T-helper 2 cell treated with Interferon-gamma antibody and Interleukin-4, amounts not matched to agents 5 μg/mL and 100 μg/mL, for 36 hours (primary cell): Measurements from ENCODE around the gene RRAGD.

Experiments
- DNase-seq: peaks from one replicate; pipeline ENCODE4 v3.0.0; 2021; ENCODE audit warnings: low spot score
- H3K27ac Mint-ChIP-seq: one replicate; pipeline ENCODE4 v1.8.0; 2021; ENCODE audit warnings: mild to moderate bottlenecking, mixed read lengths
- H3K27me3 Mint-ChIP-seq: one replicate; pipeline ENCODE4 v1.8.0; 2021; ENCODE audit warnings: low read depth, mixed read lengths
- H3K36me3 Mint-ChIP-seq: one replicate; pipeline ENCODE4 v1.8.0; 2021; ENCODE audit warnings: low read depth, mixed read lengths
- H3K4me1 Mint-ChIP-seq: one replicate; pipeline ENCODE4 v1.8.0; 2021; ENCODE audit warnings: low read depth, mixed read lengths
- H3K4me3 Mint-ChIP-seq: one replicate; pipeline ENCODE4 v1.8.0; 2022; ENCODE audit warnings: mild to moderate bottlenecking, moderate library complexity, mixed read lengths
- H3K9me3 Mint-ChIP-seq: one replicate; pipeline ENCODE4 v1.8.0; 2021; ENCODE audit warnings: mixed read lengths

RRAGD gene

DNA sequence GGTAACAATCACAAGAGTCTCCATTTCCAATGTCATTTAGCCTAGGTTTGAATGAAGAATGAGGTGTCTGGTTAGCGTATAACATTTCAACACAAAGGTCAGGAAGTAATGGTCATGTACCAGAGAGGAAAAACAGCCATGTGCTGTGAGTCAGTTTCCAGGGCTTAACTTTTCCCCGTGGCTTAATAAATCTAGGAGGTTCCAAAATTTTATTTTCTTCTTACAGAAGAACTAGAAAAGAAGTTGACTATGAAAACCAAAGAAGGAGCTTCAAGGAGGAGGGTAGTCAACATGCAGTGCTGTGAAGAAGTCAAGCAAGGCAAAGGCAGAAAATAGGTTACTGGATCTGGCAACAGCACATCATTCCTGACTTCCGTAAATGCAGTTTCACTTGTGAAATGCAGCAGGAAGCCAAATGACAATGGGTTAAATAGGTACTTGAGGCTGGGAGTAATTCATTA is 88.5 kb downstream of the RRAGD start:
- H3K27me3 Mint-ChIP-seq, result no peaks in the 10 kb centered on the region
- no peaks in the 10 kb centered on the region for H3K4me1 Mint-ChIP-seq
- H3K9me3 Mint-ChIP-seq, result no peaks in the 10 kb centered on the region
- no peak overlapping the region for H3K27ac Mint-ChIP-seq
- no peak overlapping the region for H3K4me3 Mint-ChIP-seq
- DNase-seq, result no peak
- peaks cover 26% of the 10 kb centered on the region for H3K36me3 Mint-ChIP-seq

DNA sequence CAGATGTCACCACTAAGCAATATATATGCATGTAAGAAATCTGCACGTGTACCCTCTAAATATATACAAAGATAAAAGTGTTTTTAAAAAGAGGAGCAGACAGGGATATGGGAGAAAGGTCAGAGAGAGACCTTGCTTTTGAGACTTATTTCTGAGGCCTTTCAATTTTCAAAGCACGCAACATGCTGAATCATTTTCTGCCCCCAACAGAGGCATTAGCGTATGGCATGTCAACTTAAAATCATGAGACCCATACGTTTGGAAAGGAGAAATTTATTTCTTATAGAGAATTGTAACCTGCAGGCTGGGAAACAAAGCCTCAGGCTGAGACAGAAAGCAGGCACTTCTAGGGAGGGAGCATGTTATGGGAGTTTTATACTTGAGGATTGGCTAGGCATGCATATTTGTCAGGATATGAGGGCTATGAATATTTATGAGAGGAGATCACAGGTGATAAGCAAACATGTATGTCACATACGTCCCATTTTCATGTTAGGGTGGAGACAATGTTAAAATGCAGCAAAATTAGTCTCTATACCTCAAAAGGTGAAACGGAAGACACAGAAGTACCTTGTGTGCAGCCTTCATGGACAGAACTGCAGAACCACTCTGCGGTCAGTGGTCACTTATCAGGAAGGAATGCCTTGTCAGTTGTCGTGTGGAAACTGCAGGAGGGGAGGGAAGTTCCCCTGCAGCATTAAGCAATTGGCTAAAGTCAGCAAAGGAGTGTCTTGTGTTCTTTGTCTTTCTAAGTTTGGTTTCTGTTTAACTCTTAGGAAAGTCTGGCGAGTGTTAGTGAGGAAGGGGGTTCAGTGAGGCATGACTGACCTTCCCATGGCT is 90.7 kb downstream of the RRAGD start:
- Mint-ChIP-seq H3K4me3 (no peak overlapping the region), H3K36me3 (peaks cover 19% of the 10 kb centered on the region), H3K4me1 (no peaks in the 10 kb centered on the region), H3K9me3 (no peaks in the 10 kb centered on the region), H3K27ac (no peak overlapping the region), H3K27me3 (no peaks in the 10 kb centered on the region)
- DNase-seq, result no peak

DNA sequence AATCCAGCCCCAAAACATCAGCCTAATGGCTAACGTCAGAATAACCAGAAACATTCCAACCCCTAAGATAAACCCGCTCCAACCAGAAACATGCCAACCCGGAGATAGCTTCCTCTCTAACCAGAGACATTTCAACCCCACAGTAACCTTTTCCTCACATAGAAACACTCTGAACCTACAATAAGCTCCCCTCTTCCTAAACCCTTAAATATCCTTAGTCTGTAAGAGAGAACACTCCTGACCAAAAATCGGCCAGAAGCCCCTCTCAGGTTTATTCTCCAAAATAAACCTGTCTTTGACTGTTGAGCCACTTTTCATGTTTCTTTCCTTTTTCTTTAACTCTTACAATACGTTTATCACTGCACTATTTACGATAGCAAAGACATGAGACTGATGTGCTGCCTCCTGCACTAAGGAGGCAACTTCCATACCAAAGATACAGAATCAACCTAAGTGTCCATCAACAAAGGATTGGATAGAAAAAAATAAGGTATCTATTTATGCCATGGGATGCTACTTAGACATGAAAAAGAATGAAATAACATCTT is 92.0 kb downstream of the RRAGD start:
- Mint-ChIP-seq H3K9me3 (no peaks in the 10 kb centered on the region), H3K36me3 (peaks cover 16% of the 10 kb centered on the region), H3K27me3 (no peaks in the 10 kb centered on the region), H3K27ac (no peak overlapping the region), H3K4me3 (no peak overlapping the region), H3K4me1 (no peaks in the 10 kb centered on the region)
- no peak for DNase-seq

DNA sequence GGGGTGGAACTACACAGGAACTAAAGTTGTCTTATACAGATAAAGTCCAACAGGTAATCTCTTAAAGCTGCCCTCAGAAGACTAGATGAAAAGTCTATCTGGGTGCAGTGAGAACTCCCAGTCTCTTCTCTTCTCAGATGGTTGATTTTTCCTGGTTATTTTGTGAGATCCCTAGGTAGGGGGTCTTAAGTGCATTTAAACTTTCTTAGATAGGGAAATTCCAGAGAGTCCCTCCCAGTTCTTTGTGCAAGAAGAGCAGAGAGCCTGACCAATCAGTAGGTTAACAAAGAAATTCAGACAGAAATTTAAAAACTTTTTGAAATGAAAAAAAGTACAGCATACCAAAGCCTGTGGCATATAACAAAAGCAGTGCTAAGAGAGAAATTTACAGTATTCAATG is 95.0 kb downstream of the RRAGD start:
- DNase-seq, result no peak
- H3K4me3 Mint-ChIP-seq, result no peak overlapping the region
- H3K27me3 Mint-ChIP-seq, result no peaks in the 10 kb centered on the region
- H3K36me3 Mint-ChIP-seq, result peaks cover 9% of the 10 kb centered on the region
- H3K27ac Mint-ChIP-seq, result no peak overlapping the region
- H3K4me1 Mint-ChIP-seq, result no peaks in the 10 kb centered on the region
- no peaks in the 10 kb centered on the region for H3K9me3 Mint-ChIP-seq

DNA sequence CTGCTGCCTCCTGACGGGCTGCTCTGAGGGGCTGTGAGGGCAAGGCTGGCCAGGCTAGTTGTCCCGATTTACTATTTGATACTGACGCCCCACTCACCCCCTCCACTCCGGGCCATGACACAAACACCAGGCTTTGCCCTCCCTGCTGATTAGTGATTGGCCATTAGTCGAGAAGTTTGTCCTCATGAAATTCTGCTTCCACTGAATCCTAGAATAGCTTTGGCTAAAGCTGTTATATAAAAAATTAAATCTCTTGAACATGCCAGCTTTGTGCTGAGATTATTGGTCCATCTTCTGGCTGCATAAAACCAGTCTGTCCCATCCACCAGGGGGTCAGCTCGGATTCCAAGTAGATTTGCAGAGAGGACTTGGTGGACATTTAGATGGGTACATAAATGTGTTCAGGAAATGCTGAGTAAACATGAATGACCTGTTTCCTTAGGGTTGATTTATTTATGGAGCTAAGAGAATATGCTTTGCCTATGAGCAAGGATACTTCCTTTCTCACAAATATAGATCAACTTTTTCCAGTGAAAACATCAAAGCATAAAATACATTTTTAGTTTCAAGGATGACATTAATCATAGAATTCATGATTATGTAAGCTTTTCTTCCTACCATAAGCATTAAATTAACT is 96.7 kb downstream of the RRAGD start, which contains the start of gene GABRR2:
Gene GABRR2 (minus strand): TSS at position 51 of the 637 bp plus-strand sequence. CDS start 134 bp downstream, outside the sequence.
- Mint-ChIP-seq H3K27me3 (no peaks in the 10 kb centered on the region), H3K4me3 (no peak within 1 kb of the TSS), H3K27ac (no peak within 1 kb of the TSS), H3K36me3 (peaks cover 2% of the 10 kb centered on the region), H3K9me3 (no peaks in the 10 kb centered on the region), H3K4me1 (no peaks in the 10 kb centered on the region)
- no peak for DNase-seq

DNA sequence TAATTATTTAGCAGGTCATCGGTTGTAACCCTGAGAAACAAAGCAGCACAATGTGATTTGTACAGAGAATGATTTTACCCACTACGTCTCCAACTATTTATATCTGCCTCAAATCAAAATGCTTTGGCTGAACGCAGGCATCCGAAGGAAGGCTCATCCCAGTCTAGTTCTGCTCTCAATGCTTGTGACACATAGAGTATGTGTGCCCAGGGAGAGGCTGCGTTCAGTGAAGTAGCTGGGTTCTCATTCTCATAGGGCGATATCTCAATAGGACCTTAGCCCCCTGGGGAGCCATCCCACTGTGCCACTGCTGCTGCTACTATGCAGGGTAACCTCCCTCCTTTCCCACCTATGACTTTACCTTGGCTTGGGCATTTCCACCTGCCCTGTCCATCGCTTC is 97.4 kb downstream of the RRAGD start:
- DNase-seq, result no peak
- peaks cover 2% of the 10 kb centered on the region for H3K36me3 Mint-ChIP-seq
- H3K27me3 Mint-ChIP-seq, result no peaks in the 10 kb centered on the region
- H3K4me3 Mint-ChIP-seq, result no peak overlapping the region
- H3K4me1 Mint-ChIP-seq, result no peaks in the 10 kb centered on the region
- H3K27ac Mint-ChIP-seq, result no peak overlapping the region
- H3K9me3 Mint-ChIP-seq, result no peaks in the 10 kb centered on the region
